ENCODE data around the gene SLC25A33. TPM values are rescaled to one million over a fixed set of nuclear protein-coding genes. Genes with fewer than 3 reads are reported as not detected.

The SLC25A33 gene
- total RNA-seq, 1 experiment from 2014 or later: 9.4 TPM

DNA sequence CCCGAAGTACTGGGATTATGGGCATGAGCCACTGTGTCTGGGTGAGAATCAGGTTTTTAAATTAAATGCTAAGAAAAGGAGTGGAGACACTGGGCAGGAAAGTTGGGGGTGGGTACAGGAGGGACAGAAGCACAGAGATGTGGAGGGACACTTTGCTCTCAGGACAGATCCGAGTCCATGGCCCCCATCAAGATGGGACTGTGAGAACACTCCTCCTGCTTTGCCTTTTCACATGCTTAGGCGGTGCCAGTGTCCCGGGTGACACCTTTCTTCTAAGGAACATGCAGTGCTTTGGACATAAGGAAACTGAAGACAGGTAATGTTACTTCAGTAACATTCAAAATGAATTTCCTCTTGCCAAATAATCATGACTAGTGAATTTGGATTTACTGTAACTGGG, 16.7 kb downstream of the SLC25A33 start:
- no peak for DNase-seq
- peaks cover 5 to 6% of the 10 kb centered on the region in 2 experiments for H3K4me1 Mint-ChIP-seq

More for the DNA sequence above, 16.7 kb downstream of the SLC25A33 start:
- Histone ChIP-seq H3K79me2 (ENCODE audit: insufficient read depth, low read length) (peaks cover 2% of the 10 kb centered on the region; the same call in 1 of the 2 replicates), H3K27ac (ENCODE audit: insufficient read length, low read depth, low read length) (no peak overlapping the region), H4K5ac (ENCODE audit: insufficient read length, low read depth, low read length) (no peak overlapping the region), H3K56ac (ENCODE audit: insufficient read length, low read depth, low read length) (no peak overlapping the region), H3K4me2 (ENCODE audit: insufficient read depth, insufficient read length, low read length) (no peak overlapping the region), H3K4me1 (ENCODE audit: insufficient read depth, low read length) (no peaks in the 10 kb centered on the region), H3T11ph (ENCODE audit: low read length) (no peak overlapping the region), H3K18ac (ENCODE audit: insufficient read length, low read depth, low read length) (no peak overlapping the region), H2BK15ac (ENCODE audit: low read depth, low read length) (no peak overlapping the region), H4K8ac (replicated peaks; ENCODE audit: insufficient read length, low read depth, low read length) (no peak overlapping the region), H2BK5ac (ENCODE audit: insufficient read length, low read length) (no peak overlapping the region), H3K23ac (ENCODE audit: insufficient read length, low read depth, low read length) (no peak overlapping the region), H2BK120ac (ENCODE audit: low read depth, low read length, poor library complexity, severe bottlenecking) (no peak overlapping the region), H3K23me2 (ENCODE audit: insufficient read length, low read depth, low read length, poor library complexity, severe bottlenecking) (no peaks in the 10 kb centered on the region), H4K91ac (ENCODE audit: insufficient read length, low read depth, low read length) (no peak overlapping the region), H3K79me1 (ENCODE audit: insufficient read depth, low read depth, low read length, poor library complexity, severe bottlenecking) (peaks cover 3% of the 10 kb centered on the region), H3K14ac (ENCODE audit: insufficient read depth, low read length) (no peak overlapping the region), H2AK5ac (ENCODE audit: insufficient read length, low read length) (no peak overlapping the region), H3K9ac (ENCODE audit: extremely low read depth, insufficient read length, low read length) (no peak overlapping the region), H4K20me1 (ENCODE audit: control insufficient read depth, insufficient read depth, insufficient read length) (no peaks in the 10 kb centered on the region), H3K9me3 (ENCODE audit: control insufficient read depth, low read depth, low read length) (no peaks in the 10 kb centered on the region), H3K27me3 (ENCODE audit: insufficient read depth, low read length) (no peaks in the 10 kb centered on the region), H2BK20ac (ENCODE audit: low read depth, low read length, poor library complexity, severe bottlenecking) (no peak overlapping the region), H2AFZ (ENCODE audit: low read length) (no peak overlapping the region), H2BK12ac (ENCODE audit: insufficient read length, low read depth, low read length) (no peak overlapping the region), H3K4ac (ENCODE audit: low read depth, low read length) (no peak overlapping the region)
- H3K4me3 Mint-ChIP-seq: no peak overlapping the region
- peaks cover 60% of the 10 kb centered on the region for H3K27me3 Mint-ChIP-seq (ENCODE audit: low read depth)
- no peak overlapping the region for H3K27ac Mint-ChIP-seq
- no CpG with 5 or more reads among the region's 4 CpGs for WGBS (ENCODE audit: extremely low coverage, insufficient read length, low lambda C conversion rate)
- TF ChIP-seq, protein P1, sequence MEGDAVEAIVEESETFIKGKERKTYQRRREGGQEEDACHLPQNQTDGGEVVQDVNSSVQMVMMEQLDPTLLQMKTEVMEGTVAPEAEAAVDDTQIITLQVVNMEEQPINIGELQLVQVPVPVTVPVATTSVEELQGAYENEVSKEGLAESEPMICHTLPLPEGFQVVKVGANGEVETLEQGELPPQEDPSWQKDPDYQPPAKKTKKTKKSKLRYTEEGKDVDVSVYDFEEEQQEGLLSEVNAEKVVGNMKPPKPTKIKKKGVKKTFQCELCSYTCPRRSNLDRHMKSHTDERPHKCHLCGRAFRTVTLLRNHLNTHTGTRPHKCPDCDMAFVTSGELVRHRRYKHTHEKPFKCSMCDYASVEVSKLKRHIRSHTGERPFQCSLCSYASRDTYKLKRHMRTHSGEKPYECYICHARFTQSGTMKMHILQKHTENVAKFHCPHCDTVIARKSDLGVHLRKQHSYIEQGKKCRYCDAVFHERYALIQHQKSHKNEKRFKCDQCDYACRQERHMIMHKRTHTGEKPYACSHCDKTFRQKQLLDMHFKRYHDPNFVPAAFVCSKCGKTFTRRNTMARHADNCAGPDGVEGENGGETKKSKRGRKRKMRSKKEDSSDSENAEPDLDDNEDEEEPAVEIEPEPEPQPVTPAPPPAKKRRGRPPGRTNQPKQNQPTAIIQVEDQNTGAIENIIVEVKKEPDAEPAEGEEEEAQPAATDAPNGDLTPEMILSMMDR (conservative IDR thresholded peaks at IDR 0.05): no peak
- no peaks in the 10 kb centered on the region for H3K9me3 Mint-ChIP-seq
- peaks cover 26 to 52% (median 44%) of the 10 kb centered on the region in 3 experiments; a peak in 6 of 7 replicates for H3K36me3 Mint-ChIP-seq (ENCODE audit: insufficient read depth in 1 of 3, low read depth in 3 of 3)

Data from H9 (cell line).